OCI-LY1 (cell line): ENCODE data around the gene CTNND1.

Experiments
- H2AFZ ChIP-seq: fragments of 200-600 bp; sonication (generic), shearing (Covaris generic); 2 replicates; pipeline ENCODE4 v1.6.0; 2014; ENCODE audit warnings: antibody characterized with exemption, mild to moderate bottlenecking, low read length
- H3F3A ChIP-seq: fragments of 200-600 bp; sonication (generic), shearing (Covaris generic); 2 replicates; pipeline ENCODE4 v1.6.0; 2014; ENCODE audit warnings: mild to moderate bottlenecking, antibody characterized with exemption, low read length, moderate library complexity; ENCODE audit not compliant: insufficient read depth
- H3K27ac ChIP-seq: fragments of 200-600 bp; sonication (generic); 2 replicates; pipeline ENCODE4 v1.5.1; 2014; ENCODE audit warnings: low read length, mixed run types, mild to moderate bottlenecking, low read depth; ENCODE audit not compliant: poor library complexity, severe bottlenecking
- H3K27me3 ChIP-seq: fragments of 200-600 bp; sonication (generic); 2 replicates; pipeline ENCODE4 v1.6.0; 2014; ENCODE audit warnings: antibody characterized with exemption, mild to moderate bottlenecking, low read length, moderate library complexity; ENCODE audit not compliant: insufficient read depth
- H3K36me3 ChIP-seq: fragments of 200-600 bp; sonication (generic); 2 replicates; pipeline ENCODE4 v1.6.1; 2014; ENCODE audit warnings: mild to moderate bottlenecking, antibody characterized with exemption, low read length, moderate library complexity, mixed read lengths; ENCODE audit not compliant: insufficient read depth
- H3K4me1 ChIP-seq: fragments of 200-600 bp; sonication (generic); 2 replicates; pipeline ENCODE4 v1.5.1; 2014; ENCODE audit warnings: mild to moderate bottlenecking, low read length, moderate library complexity; ENCODE audit not compliant: insufficient read depth, severe bottlenecking
- H3K4me2 ChIP-seq: fragments of 200-600 bp; sonication (generic), shearing (Covaris generic); 2 replicates; pipeline ENCODE4 v1.6.1; 2014; ENCODE audit warnings: low read length
- H3K4me3 ChIP-seq: fragments of 200-600 bp; sonication (generic); 2 replicates; pipeline ENCODE4 v1.5.1; 2014; ENCODE audit warnings: low read length, low read depth, mild to moderate bottlenecking, mixed read lengths; ENCODE audit not compliant: poor library complexity, severe bottlenecking
- H3K79me2 ChIP-seq: fragments of 200-600 bp; shearing (Covaris generic); 2 replicates; pipeline ENCODE4 v1.6.1; 2016; ENCODE audit warnings: mixed run types, low read length, mixed read lengths; ENCODE audit not compliant: insufficient read depth
- H3K9ac ChIP-seq: fragments of 200-600 bp; sonication (generic), shearing (Covaris generic); 2 replicates; pipeline ENCODE4 v1.6.1; 2014; ENCODE audit warnings: mild to moderate bottlenecking, low read length, mixed read lengths
- H3K9me2 ChIP-seq: fragments of 200-600 bp; sonication (generic), shearing (Covaris generic); 2 replicates; pipeline ENCODE4 v1.6.1; 2014; ENCODE audit warnings: low read depth, mild to moderate bottlenecking, low read length, mixed read lengths
- H3K9me3 ChIP-seq: fragments of 200-600 bp; shearing (Covaris generic); 2 replicates; pipeline ENCODE4 v1.6.1; 2014; ENCODE audit warnings: low read length, mixed read lengths
- H4K20me1 ChIP-seq: fragments of 200-600 bp; sonication (generic), shearing (Covaris generic); 2 replicates; pipeline ENCODE4 v1.6.0; 2016; ENCODE audit warnings: mild to moderate bottlenecking, low read length; ENCODE audit not compliant: insufficient read depth
- CTCF ChIP-seq: fragments of 200-600 bp; sonication (generic), shearing (Covaris generic); IDR thresholded peaks from 2 replicates; pipeline ENCODE4 v1.5.1; 2017; ENCODE audit warnings: mild to moderate bottlenecking, antibody characterized with exemption, low read length, moderate library complexity, mixed read lengths
- EZH2 ChIP-seq: fragments of 200-600 bp; sonication (generic), shearing (Covaris generic); IDR thresholded peaks from 2 replicates; pipeline ENCODE4 v1.8.0; 2017; ENCODE audit warnings: borderline replicate concordance, mixed run types, mild to moderate bottlenecking, antibody characterized with exemption, low read length, moderate library complexity, mixed read lengths

The CTNND1 gene

GRCh38 chr11:57805780-57806179 lies 44.2 kb downstream of the CTNND1 start:
- Histone ChIP-seq H3K9me2 (no peaks in the 10 kb centered on the region), H3F3A (no peaks in the 10 kb centered on the region), H2AFZ (no peak overlapping the region), H3K4me2 (no peak overlapping the region), H3K4me3 (no peak overlapping the region), H3K9me3 (no peaks in the 10 kb centered on the region), H4K20me1 (no peaks in the 10 kb centered on the region), H3K4me1 (no peaks in the 10 kb centered on the region), H3K36me3 (peaks cover 9% of the 10 kb centered on the region), H3K9ac (no peak overlapping the region), H3K79me2 (no peaks in the 10 kb centered on the region), H3K27ac (no peak overlapping the region), H3K27me3 (no peaks in the 10 kb centered on the region)
- TF ChIP-seq CTCF (no peak), EZH2 (no peak)

GRCh38 chr11:57812634-57813033 lies 51.0 kb downstream of the CTNND1 start:
- H4K20me1 ChIP-seq, result no peaks in the 10 kb centered on the region
- H2AFZ ChIP-seq, result no peak overlapping the region
- no peaks in the 10 kb centered on the region for H3K9me2 ChIP-seq
- no peak overlapping the region for H3K27ac ChIP-seq
- TF ChIP-seq EZH2, result no peak
- TF ChIP-seq CTCF, result no peak
- peaks cover 19% of the 10 kb centered on the region for H3K36me3 ChIP-seq
- no peaks in the 10 kb centered on the region for H3K27me3 ChIP-seq
- no peak overlapping the region for H3K9ac ChIP-seq
- no peaks in the 10 kb centered on the region for H3K4me1 ChIP-seq
- H3F3A ChIP-seq, result no peaks in the 10 kb centered on the region
- no peak overlapping the region for H3K4me2 ChIP-seq
- no peaks in the 10 kb centered on the region for H3K79me2 ChIP-seq
- H3K4me3 ChIP-seq, result no peak overlapping the region
- H3K9me3 ChIP-seq, result no peaks in the 10 kb centered on the region

GRCh38 chr11:57815476-57815875 lies 53.9 kb downstream of the CTNND1 start:
- no peaks in the 10 kb centered on the region for H3K9me3 ChIP-seq
- no peak overlapping the region for H3K27ac ChIP-seq
- H3K4me2 ChIP-seq, result no peak overlapping the region
- no peaks in the 10 kb centered on the region for H3K79me2 ChIP-seq
- no peak overlapping the region for H3K9ac ChIP-seq
- H3K36me3 ChIP-seq, result peaks cover 11% of the 10 kb centered on the region
- H2AFZ ChIP-seq, result no peak overlapping the region
- H3K9me2 ChIP-seq, result no peaks in the 10 kb centered on the region
- TF ChIP-seq CTCF, result no peak
- no peak for TF ChIP-seq EZH2
- H3K4me3 ChIP-seq, result no peak overlapping the region
- H3F3A ChIP-seq, result no peaks in the 10 kb centered on the region
- no peaks in the 10 kb centered on the region for H3K27me3 ChIP-seq
- H4K20me1 ChIP-seq, result no peaks in the 10 kb centered on the region
- no peaks in the 10 kb centered on the region for H3K4me1 ChIP-seq
